ENCODE results near the gene CHERP.
"Not testable (repeated sequence)": the region's sequence is repeated elsewhere in the genome, so short reads cannot be mapped to it uniquely, and the experiment has no call there.

Gene CHERP

GRCh38 chr19:16575861-16576689, 33.8 kb upstream of the CHERP start:
- FAIRE-seq, result no peak

GRCh38 chr19:16575282-16575681, 33.0 kb upstream of the CHERP start:
- no peak for FAIRE-seq

- no peak for FAIRE-seq
These were observed 31.7 kb upstream of the CHERP start for GRCh38 chr19:16573925-16574324.

- FAIRE-seq, result no peak
These were observed 31.1 kb upstream of the CHERP start for GRCh38 chr19:16573296-16573695.

- no peak for FAIRE-seq
These were observed 30.3 kb upstream of the CHERP start, which contains the start of gene SLC35E1 for GRCh38 chr19:16572332-16573211. TSS of gene SLC35E1 (minus strand) at chr19:16572415. CDS start at chr19:16572364, 51 bp downstream.

GRCh38 chr19:16571822-16572331, 29.6 kb upstream of the CHERP start:
- FAIRE-seq, result no peak

- no peak for FAIRE-seq
These were observed 29.0 kb upstream of the CHERP start for GRCh38 chr19:16571283-16571682.

- no peak for FAIRE-seq
These were observed 27.5 kb upstream of the CHERP start for GRCh38 chr19:16569609-16570320.

GRCh38 chr19:16566702-16567101, 24.5 kb upstream of the CHERP start:
- no peak for FAIRE-seq

- FAIRE-seq, result no peak
These were observed 23.9 kb upstream of the CHERP start for GRCh38 chr19:16566161-16566560.

- no peak for FAIRE-seq
These were observed 22.6 kb upstream of the CHERP start for GRCh38 chr19:16564842-16565241.

GRCh38 chr19:16562608-16563025, 20.4 kb upstream of the CHERP start:
- no peak for FAIRE-seq

GRCh38 chr19:16561382-16561781, 19.1 kb upstream of the CHERP start:
- FAIRE-seq, result no peak

- no peak for FAIRE-seq
These were observed 17.6 kb upstream of the CHERP start for GRCh38 chr19:16559780-16560276.

GRCh38 chr19:16554776-16555175, 12.5 kb upstream of the CHERP start:
- FAIRE-seq, result no peak

GRCh38 chr19:16551902-16552301, 9.7 kb upstream of the CHERP start:
- not testable (repeated sequence) for FAIRE-seq

GRCh38 chr19:16548956-16549355, 6.7 kb upstream of the CHERP start:
- no peak for FAIRE-seq

GRCh38 chr19:16544473-16545231, 2.4 kb upstream of the CHERP start:
- FAIRE-seq, result no peak

- not testable (repeated sequence) for FAIRE-seq
These were observed 1.5 kb upstream of the CHERP start for GRCh38 chr19:16543734-16544133.

- no peak for FAIRE-seq
These were observed 754 bp upstream of the CHERP start for GRCh38 chr19:16542910-16543472.

GRCh38 chr19:16541526-16542044, 652 bp downstream of the CHERP start:
- no peak for FAIRE-seq

Measured in TTC549 (cell line).